Sigmoid colon (tissue), 7 donors: ENCODE results near the gene ALOX15B. TPM values are rescaled to one million over a fixed set of nuclear protein-coding genes. Genes with fewer than 3 reads are reported as not detected.

ENCODE experiments used
- DNase-seq: peaks from one replicate; pipeline ENCODE4 v3.0.0-alpha.2; 2019
- H3K27ac ChIP-seq, 4 donors: fragments of 200-600 bp; sonication (generic); one replicate each; pipeline ENCODE4 v1.5.1; 2016 to 2019; ENCODE audit warnings: mild to moderate bottlenecking in 1 of 4
- H3K27me3 ChIP-seq, 3 donors: fragments of 200-600 bp; sonication (generic); one replicate each; pipeline ENCODE4 v1.5.1; 2019; ENCODE audit warnings: mild to moderate bottlenecking in 1 of 3
- H3K36me3 ChIP-seq, 4 donors: fragments of 200-600 bp; sonication (generic); one replicate each; pipeline ENCODE4 v1.5.1; 2016 to 2019
- H3K4me1 ChIP-seq, 4 donors: fragments of 200-600 bp; sonication (generic); one replicate each; pipeline ENCODE4 v1.5.1; 2017 to 2019
- H3K4me3 ChIP-seq, 4 donors: fragments of 200-600 bp; sonication (generic); one replicate each; pipeline ENCODE4 v1.5.1; 2017 to 2019; ENCODE audit warnings: mild to moderate bottlenecking in 2 of 4, moderate library complexity in 1 of 4
- H3K9me3 ChIP-seq, 4 donors: fragments of 200-600 bp in 3 of 4; sonication (generic) in 3 of 4; one replicate each; pipeline versions ENCODE4 v1.5.1 to v1.6.1; 2013 to 2019
- EP300 ChIP-seq, 4 donors: sonication (generic); formaldehyde crosslinking; IDR thresholded peaks; one replicate each; pipeline ENCODE4 v1.6.1; 2017; ENCODE audit warnings: antibody characterized with exemption in 4 of 4
- POLR2A ChIP-seq, 2 donors: fragments of 450-650 bp; IDR thresholded peaks; one replicate each; pipeline ENCODE4 v1.6.1; 2016; ENCODE audit warnings: antibody characterized with exemption in 2 of 2, mild to moderate bottlenecking in 2 of 2, moderate library complexity in 2 of 2
- POLR2AphosphoS5 ChIP-seq, 4 donors: sonication (generic); formaldehyde crosslinking; IDR thresholded peaks; one replicate each; pipeline ENCODE4 v1.6.1; 2017; ENCODE audit warnings: antibody characterized with exemption in 4 of 4
- WGBS, 2 donors: extraction: QIAGEN DNeasy Blood & Tissue Kit; methylation state at CpG; one replicate each; pipeline ENCODE4 v1.1.7; 2013; 5-methylcytosine and 5-hydroxymethylcytosine counted together
- intact Hi-C: fragments of 100-400 bp; cut with DNase I; formaldehyde crosslinking; loops from one replicate; pipeline ENCODE4 v1.15.1; 2023
- polyA plus RNA-seq, 3 donors: library from polyadenylated mRNA; stranded (reverse); fragments of 200-250 nt; gene quantifications; one replicate each; pipeline ENCODE4 v1.2.3, GENCODE V29; 2013
- total RNA-seq, 4 donors: library from RNA; depleted of rRNA; stranded (reverse); fragments of >200 nt; gene quantifications; one replicate each; pipeline ENCODE4 v1.1.0, GENCODE V29; 2016
- TF ChIP-seq, protein P1 (sequence below), 4 experiments: fragments of 450-650 bp in 3 of 4; fragments of 200-600 bp in 1 of 4; IDR thresholded peaks; one replicate each; pipeline ENCODE4 v1.5.1; 2016 to 2019; ENCODE audit warnings: antibody characterized with exemption in 4 of 4, mild to moderate bottlenecking in 3 of 4, moderate library complexity in 2 of 4
- donor health status: healthy with polysubstance abuse.
- donor health status: Bipolar disorder and iron deficiency.
- donor health status: healthy.

Gene ALOX15B
- total and polyA plus RNA-seq, 7 donors = 1.2 to 5.3 (median 3.2) TPM

DNA sequence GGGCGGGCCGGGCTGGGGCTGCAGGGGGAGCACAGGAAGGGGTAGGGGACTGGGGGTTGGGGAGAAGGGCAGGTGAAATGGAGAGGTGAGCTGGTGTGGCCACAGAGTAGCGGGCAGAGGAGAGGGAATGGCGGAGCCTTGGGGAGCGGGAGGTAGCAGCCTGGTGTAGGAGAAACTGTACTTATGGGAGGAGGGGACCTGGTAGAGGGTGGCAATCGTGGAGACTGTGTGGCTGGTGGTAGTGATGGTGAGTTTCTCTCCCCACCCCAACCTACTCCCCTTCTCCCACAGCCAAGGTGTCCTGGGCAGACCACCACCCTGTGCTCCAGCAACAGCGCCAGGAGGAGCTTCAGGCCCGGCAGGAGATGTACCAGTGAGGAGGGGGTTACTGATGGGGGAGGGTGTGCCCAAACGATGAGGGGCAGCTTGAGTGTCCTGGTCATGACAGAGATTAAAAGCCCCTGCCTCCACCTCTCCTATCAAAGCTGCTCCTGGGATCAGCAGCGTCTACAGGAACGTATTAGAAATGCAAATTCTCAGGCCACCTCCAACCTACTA, 831 bp downstream of the ALOX15B start:
- peak overlapping the region in 3 of 4 donors; percentile 9 to 36 (median 31) for H3K4me3 ChIP-seq
- intact Hi-C loops = no loop called here
- 64 to 72% methylated on average over 11 of the region's 11 CpGs for WGBS, 2 donors
- H3K9me3 ChIP-seq = no peaks in the 10 kb centered on the region
- peaks cover 0 to 10% (median 0%) of the 10 kb centered on the region in 4 donors for H3K4me1 ChIP-seq
- H3K27ac ChIP-seq = no peak overlapping the region
- H3K27me3 ChIP-seq = peaks cover 12 to 34% (median 21%) of the 10 kb centered on the region in 3 donors
- TF ChIP-seq, protein P1, sequence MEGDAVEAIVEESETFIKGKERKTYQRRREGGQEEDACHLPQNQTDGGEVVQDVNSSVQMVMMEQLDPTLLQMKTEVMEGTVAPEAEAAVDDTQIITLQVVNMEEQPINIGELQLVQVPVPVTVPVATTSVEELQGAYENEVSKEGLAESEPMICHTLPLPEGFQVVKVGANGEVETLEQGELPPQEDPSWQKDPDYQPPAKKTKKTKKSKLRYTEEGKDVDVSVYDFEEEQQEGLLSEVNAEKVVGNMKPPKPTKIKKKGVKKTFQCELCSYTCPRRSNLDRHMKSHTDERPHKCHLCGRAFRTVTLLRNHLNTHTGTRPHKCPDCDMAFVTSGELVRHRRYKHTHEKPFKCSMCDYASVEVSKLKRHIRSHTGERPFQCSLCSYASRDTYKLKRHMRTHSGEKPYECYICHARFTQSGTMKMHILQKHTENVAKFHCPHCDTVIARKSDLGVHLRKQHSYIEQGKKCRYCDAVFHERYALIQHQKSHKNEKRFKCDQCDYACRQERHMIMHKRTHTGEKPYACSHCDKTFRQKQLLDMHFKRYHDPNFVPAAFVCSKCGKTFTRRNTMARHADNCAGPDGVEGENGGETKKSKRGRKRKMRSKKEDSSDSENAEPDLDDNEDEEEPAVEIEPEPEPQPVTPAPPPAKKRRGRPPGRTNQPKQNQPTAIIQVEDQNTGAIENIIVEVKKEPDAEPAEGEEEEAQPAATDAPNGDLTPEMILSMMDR (IDR thresholded peaks at IDR 0.05) = no peak
- TF ChIP-seq POLR2A (IDR thresholded peaks at IDR 0.05) (no peak), EP300 (IDR thresholded peaks at IDR 0.05) (no peak), POLR2AphosphoS5 (IDR thresholded peaks at IDR 0.05) (no peak)
- no peak for DNase-seq
- no peaks in the 10 kb centered on the region for H3K36me3 ChIP-seq

DNA sequence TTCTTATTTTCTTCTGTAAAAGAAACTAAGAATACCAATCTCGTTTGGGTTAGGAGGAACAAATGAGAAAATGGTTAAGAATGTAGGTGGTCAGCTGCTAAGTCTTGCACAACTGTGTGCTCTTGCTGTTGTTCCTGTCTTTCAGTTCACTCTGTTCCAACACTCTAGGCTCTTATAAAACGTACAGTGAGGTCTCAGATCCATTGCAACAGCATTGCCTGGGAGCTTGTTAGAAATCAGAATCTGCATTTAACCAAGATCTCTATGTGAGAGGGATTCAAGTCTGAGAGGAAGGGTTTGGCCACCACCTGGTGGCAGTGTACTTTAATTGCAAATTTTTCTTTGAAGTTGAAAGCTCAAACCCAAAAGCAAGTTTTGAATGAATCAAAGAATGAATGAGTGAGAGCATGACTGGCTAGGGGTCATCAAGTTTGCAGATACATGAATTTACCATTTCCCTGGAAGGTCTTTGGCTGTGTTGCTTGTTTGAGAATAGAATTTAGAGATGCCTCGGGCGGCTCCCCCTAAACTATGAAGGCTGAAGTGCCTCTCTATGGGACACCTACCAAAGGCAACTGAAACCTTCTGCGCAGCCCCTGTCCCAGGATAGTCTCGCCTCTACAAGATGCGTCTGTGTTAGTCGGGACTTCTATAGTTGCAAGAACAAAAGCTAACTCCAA, 2.5 kb downstream of the ALOX15B start:
- Histone ChIP-seq H3K27ac (peak overlapping the region in 3 of 4 donors; percentile 54 to 75 (median 54)), H3K4me1 (peaks cover 0 to 10% (median 0%) of the 10 kb centered on the region in 4 donors), H3K27me3 (peaks cover 12 to 43% (median 21%) of the 10 kb centered on the region in 3 donors), H3K36me3 (no peaks in the 10 kb centered on the region), H3K4me3 (no peak overlapping the region), H3K9me3 (no peaks in the 10 kb centered on the region)
- no peak for TF ChIP-seq POLR2A (IDR thresholded peaks at IDR 0.05)
- TF ChIP-seq EP300 (IDR thresholded peaks at IDR 0.05) = peak in 1 of 4 donors; percentile 29
- TF ChIP-seq POLR2AphosphoS5 (IDR thresholded peaks at IDR 0.05) = peak in 3 of 4 donors; percentile 13 to 40 (median 19)
- TF ChIP-seq, protein P1 (IDR thresholded peaks at IDR 0.05) = peak in 2 of 4 experiments; percentile 5 to 32
- intact Hi-C loops = no loop called here
- DNase-seq = no peak
- 71% methylated on average over 8 of the region's 8 CpGs for WGBS, 2 donors

DNA sequence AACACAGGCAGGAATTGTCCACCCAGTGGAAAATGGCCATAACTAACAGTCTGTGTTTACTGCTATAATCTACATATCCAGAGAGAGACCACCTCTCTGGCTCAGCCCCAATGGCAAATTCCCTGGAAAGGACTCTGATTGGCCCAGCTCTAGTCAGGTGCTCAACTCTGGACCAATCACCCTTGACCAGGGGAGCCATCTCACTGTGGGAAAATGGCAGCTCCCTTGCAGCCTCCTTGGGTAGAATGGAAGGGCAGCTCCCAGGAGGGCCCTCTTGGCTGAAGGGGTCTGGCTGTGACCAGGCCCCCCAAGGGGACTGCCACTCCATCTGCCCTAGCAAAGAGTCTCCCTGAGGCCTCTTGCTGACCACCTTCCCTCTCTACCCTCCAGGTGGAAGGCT, 3.1 kb downstream of the ALOX15B start:
- no peak overlapping the region for H3K27ac ChIP-seq

DNA sequence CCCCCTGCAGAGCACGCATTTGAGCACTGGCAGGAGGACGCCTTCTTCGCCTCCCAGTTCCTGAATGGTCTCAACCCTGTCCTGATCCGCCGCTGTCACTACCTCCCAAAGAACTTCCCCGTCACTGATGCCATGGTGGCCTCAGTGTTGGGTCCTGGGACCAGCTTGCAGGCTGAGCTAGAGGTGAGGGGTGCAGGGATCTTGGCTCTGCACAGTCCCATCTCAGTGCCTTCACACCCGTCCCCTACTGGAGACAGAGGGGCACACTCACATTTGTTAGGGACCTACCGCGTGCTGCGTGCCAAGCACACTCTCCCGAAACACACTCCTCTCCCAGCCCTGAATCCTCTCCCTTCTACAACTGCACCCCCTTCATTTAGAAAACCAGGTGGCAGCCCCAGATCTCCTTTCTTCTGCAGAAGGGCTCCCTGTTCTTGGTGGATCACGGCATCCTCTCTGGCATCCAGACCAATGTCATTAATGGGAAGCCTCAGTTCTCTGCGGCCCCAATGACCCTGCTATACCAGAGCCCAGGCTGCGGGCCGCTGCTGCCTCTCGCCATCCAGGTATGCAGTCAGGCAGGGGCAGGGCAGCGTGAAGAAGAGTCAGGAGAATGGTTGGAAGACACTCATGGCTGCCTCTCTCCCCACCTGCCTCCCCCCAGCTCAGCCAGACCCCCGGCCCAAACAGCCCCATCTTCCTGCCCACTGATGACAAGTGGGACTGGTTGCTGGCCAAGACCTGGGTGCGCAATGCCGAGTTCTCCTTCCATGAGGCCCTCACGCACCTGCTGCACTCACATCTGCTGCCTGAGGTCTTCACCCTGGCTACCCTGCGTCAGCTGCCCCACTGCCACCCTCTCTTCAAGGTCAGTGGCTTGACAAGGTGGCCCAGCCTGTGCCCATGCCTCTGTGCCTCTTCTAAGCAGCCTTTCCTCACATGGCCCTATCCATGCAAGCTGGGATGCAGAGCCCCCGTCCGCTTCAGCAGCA, 6.3 kb downstream of the ALOX15B start:
- WGBS, 2 donors = 87 to 88% methylated on average over 24 of the region's 24 CpGs
- DNase-seq = peak; percentile 55
- intact Hi-C loops = no loop called here

More for the DNA sequence above, 3.1 kb downstream of the ALOX15B start:
- Histone ChIP-seq H3K9me3 (no peaks in the 10 kb centered on the region), H3K27me3 (peaks cover 12 to 44% (median 21%) of the 10 kb centered on the region in 3 donors), H3K4me1 (peaks cover 0 to 10% (median 0%) of the 10 kb centered on the region in 4 donors), H3K36me3 (no peaks in the 10 kb centered on the region), H3K4me3 (no peak overlapping the region)
- TF ChIP-seq POLR2A (IDR thresholded peaks at IDR 0.05) (no peak), POLR2AphosphoS5 (IDR thresholded peaks at IDR 0.05) (no peak), EP300 (IDR thresholded peaks at IDR 0.05) (no peak)
- TF ChIP-seq, protein P1 (IDR thresholded peaks at IDR 0.05) = no peak
- DNase-seq = no peak
- intact Hi-C loops = no loop called here

More for the DNA sequence above, 6.3 kb downstream of the ALOX15B start:
- H3K27me3 ChIP-seq = peaks cover 0 to 13% (median 0%) of the 10 kb centered on the region in 3 donors
- H3K36me3 ChIP-seq = no peaks in the 10 kb centered on the region
- H3K9me3 ChIP-seq = no peaks in the 10 kb centered on the region
- no peak overlapping the region for H3K4me3 ChIP-seq
- no peak overlapping the region for H3K27ac ChIP-seq
- H3K4me1 ChIP-seq = peaks cover 0 to 5% (median 0%) of the 10 kb centered on the region in 4 donors
- TF ChIP-seq, protein P1 (IDR thresholded peaks at IDR 0.05) = no peak
- TF ChIP-seq EP300 (IDR thresholded peaks at IDR 0.05) = no peak
- TF ChIP-seq POLR2AphosphoS5 (IDR thresholded peaks at IDR 0.05) = no peak
- no peak for TF ChIP-seq POLR2A (IDR thresholded peaks at IDR 0.05)
